Mesodermal cell (in vitro differentiated cells): Measurements from ENCODE around the gene CEBPG.

Source experiments
- H3K27ac ChIP-seq: 2 replicates; pipeline ENCODE4 v1.7.0; 2013; ENCODE audit warnings: mild to moderate bottlenecking, low read depth, low read length, moderate library complexity; ENCODE audit not compliant: severe bottlenecking
- H3K36me3 ChIP-seq: 2 replicates; pipeline ENCODE4 v1.7.1; 2013; ENCODE audit warnings: mild to moderate bottlenecking, low read length, moderate library complexity; ENCODE audit not compliant: control insufficient read depth, insufficient read depth
- H3K4me1 ChIP-seq: one replicate; pipeline ENCODE4 v1.7.1; 2013; ENCODE audit warnings: mild to moderate bottlenecking, low read length; ENCODE audit not compliant: insufficient read depth, control insufficient read depth, poor library complexity, severe bottlenecking
- H3K4me3 ChIP-seq: 2 replicates; pipeline ENCODE4 v1.7.0; 2013; ENCODE audit warnings: low read length, control low read depth, mild to moderate bottlenecking; ENCODE audit not compliant: insufficient read depth, poor library complexity, severe bottlenecking; ENCODE audit errors: extremely low read depth
- H3K9me3 ChIP-seq: 2 replicates; pipeline ENCODE4 v1.7.1; 2013; ENCODE audit warnings: mild to moderate bottlenecking, low read length, moderate library complexity; ENCODE audit not compliant: control insufficient read depth
- WGBS, 2 experiments: methylation state at CpG; one replicate each; pipeline ENCODE4 v1.1.5; 2013; ENCODE audit warnings: missing lambda C conversion rate in 2 of 2; ENCODE audit not compliant: insufficient coverage in 2 of 2; 5-methylcytosine and 5-hydroxymethylcytosine counted together

CEBPG gene

GRCh38 chr19:33408538-33409434 is 35.3 kb downstream of the CEBPG start:
- no peaks in the 10 kb centered on the region for H3K9me3 ChIP-seq
- no peaks in the 10 kb centered on the region for H3K36me3 ChIP-seq
- H3K4me1 ChIP-seq, result no peaks in the 10 kb centered on the region
- no peak overlapping the region for H3K4me3 ChIP-seq
- WGBS, 2 experiments, result 91 to 96% methylated on average over 12 to 13 of the region's 18 CpGs
- no peak overlapping the region for H3K27ac ChIP-seq

- whole genome bisulfite sequencing, 2 experiments, result 92 to 94% methylated on average over 25 to 27 of the region's 27 CpGs
- H3K9me3 ChIP-seq, result no peaks in the 10 kb centered on the region
- H3K27ac ChIP-seq, result no peak overlapping the region
- no peaks in the 10 kb centered on the region for H3K36me3 ChIP-seq
- no peaks in the 10 kb centered on the region for H3K4me1 ChIP-seq
- H3K4me3 ChIP-seq, result no peak overlapping the region
Measured at GRCh38 chr19:33409906-33410685, 36.6 kb downstream of the CEBPG start.

- H3K9me3 ChIP-seq, result no peaks in the 10 kb centered on the region
- no peaks in the 10 kb centered on the region for H3K4me1 ChIP-seq
- no peak overlapping the region for H3K27ac ChIP-seq
- WGBS, 2 experiments, result 81 to 92% methylated on average over 17 to 20 of the region's 21 CpGs
- H3K36me3 ChIP-seq, result no peaks in the 10 kb centered on the region
- no peak overlapping the region for H3K4me3 ChIP-seq
Measured at GRCh38 chr19:33410915-33411401, 37.4 kb downstream of the CEBPG start.

GRCh38 chr19:33411621-33412180 is 38.2 kb downstream of the CEBPG start:
- Histone ChIP-seq H3K9me3 (no peaks in the 10 kb centered on the region), H3K27ac (no peak overlapping the region), H3K4me3 (no peak overlapping the region), H3K4me1 (peaks cover 2% of the 10 kb centered on the region), H3K36me3 (no peaks in the 10 kb centered on the region)
- 90 to 92% methylated on average over 11 to 17 of the region's 20 CpGs for WGBS, 2 experiments

GRCh38 chr19:33412601-33413425 is 39.3 kb downstream of the CEBPG start:
- Histone ChIP-seq H3K36me3 (no peaks in the 10 kb centered on the region), H3K27ac (no peak overlapping the region), H3K9me3 (no peaks in the 10 kb centered on the region), H3K4me1 (peaks cover 2% of the 10 kb centered on the region), H3K4me3 (no peak overlapping the region)
- WGBS, 2 experiments, result 93 to 98% methylated on average over 16 to 17 of the region's 18 CpGs

GRCh38 chr19:33413426-33413725 is 39.9 kb downstream of the CEBPG start:
- Histone ChIP-seq H3K27ac (no peak overlapping the region), H3K4me1 (peaks cover 2% of the 10 kb centered on the region), H3K36me3 (no peaks in the 10 kb centered on the region), H3K4me3 (no peak overlapping the region), H3K9me3 (no peaks in the 10 kb centered on the region)
- WGBS, 2 experiments, result 97 to 98% methylated on average over 8 to 9 of the region's 13 CpGs

- Histone ChIP-seq H3K4me3 (no peak overlapping the region), H3K27ac (no peak overlapping the region), H3K36me3 (no peaks in the 10 kb centered on the region), H3K4me1 (peaks cover 2% of the 10 kb centered on the region), H3K9me3 (no peaks in the 10 kb centered on the region)
- 87 to 95% methylated on average over 16 to 17 of the region's 25 CpGs for WGBS, 2 experiments
Measured at GRCh38 chr19:33413868-33414666, 40.6 kb downstream of the CEBPG start.

- H3K36me3 ChIP-seq, result no peaks in the 10 kb centered on the region
- no peaks in the 10 kb centered on the region for H3K9me3 ChIP-seq
- H3K4me1 ChIP-seq, result peaks cover 2% of the 10 kb centered on the region
- 92 to 95% methylated on average over 24 to 25 of the region's 32 CpGs for WGBS, 2 experiments
- H3K27ac ChIP-seq, result no peak overlapping the region
- H3K4me3 ChIP-seq, result no peak overlapping the region
Measured at GRCh38 chr19:33414667-33415605, 41.4 kb downstream of the CEBPG start.
